HG02623 (cell line): ENCODE measurements around the gene TNS2.
A peak's percentile ranks its signal among the peaks of the same experiment; 100 is the strongest.

Experiments used
- ATAC-seq: cut with Tn5 transposase; IDR thresholded peaks from one replicate; pipeline ENCODE4 v1.9.1; 2021; ENCODE audit warnings: moderate library complexity; ENCODE audit not compliant: unreplicated experiment

The TNS2 gene

DNA sequence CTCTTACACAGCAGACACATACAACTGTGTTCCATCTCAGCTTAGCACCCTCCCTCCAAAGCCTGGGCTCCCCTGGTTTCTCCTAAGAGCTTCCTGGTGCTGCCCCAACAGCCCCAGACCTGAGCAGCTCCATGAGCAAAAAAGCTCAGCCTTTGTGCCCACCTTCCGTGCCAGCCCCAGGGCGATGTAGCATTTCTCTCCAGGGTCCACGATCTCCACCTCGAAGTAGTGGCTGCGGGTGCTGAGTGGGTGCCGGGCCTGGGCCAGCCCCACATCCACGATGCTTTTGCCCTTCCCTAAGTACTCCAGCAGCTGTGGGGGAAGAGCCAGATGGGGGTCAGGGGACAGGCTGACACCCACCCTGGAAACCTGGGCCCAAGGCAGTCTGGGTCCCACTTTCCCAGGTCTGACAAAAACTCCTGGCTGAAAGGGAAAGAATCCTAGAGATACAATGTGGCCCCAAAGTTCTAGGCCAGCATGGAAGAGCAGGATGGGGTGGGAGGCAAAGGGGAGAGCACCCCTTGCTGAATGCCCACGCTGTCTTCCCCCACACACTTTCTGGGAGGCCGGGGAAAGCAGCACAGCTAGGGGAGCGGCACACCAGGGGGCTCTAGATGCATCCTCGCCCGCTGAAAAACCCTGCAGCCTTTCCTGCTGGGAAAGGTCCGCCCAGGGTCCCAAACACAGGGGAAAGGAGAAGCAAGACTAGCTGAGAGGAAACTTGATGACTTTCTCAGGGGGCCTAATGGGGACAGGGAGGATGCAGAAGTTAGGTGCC lies 18.3 kb downstream of the TNS2 start:
- ATAC-seq: no peak

DNA sequence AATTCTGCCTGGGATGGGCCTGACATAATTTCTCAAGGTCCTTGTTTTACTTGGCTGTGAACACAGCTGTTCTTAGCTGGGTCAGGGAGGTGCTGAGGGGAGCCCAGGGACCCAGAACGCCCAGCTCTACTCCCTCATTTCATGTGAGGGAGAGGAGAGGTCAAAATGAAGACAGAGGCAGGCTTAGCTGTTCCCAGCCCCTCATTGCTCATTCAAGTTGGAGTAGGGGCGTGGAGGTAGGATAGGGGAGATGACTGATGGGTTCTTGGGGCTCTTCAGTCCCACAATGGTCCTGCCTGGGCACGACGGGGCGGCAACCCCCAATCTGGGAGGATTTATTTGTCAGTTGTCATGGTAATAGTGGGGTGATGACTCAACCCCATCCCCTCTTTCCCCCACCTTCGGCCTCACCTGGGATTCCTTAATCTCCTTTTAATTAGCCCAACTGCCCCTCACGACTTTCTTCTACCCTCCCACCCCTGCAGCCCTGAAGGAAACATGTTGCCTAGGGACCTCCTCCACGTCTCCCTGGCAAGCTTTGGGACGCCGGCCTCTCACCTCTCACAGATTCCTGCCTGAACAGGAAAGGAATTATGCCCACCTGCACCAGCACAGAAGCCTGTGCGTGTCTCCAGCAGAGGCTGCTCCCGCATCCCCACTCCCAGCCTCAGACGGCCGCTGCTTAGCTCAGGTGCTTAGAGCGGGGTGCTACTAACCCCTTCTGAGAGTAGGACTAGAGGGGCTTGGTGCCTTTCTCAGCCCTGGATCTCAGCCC lies 19.1 kb downstream of the TNS2 start:
- ATAC-seq: no peak

DNA sequence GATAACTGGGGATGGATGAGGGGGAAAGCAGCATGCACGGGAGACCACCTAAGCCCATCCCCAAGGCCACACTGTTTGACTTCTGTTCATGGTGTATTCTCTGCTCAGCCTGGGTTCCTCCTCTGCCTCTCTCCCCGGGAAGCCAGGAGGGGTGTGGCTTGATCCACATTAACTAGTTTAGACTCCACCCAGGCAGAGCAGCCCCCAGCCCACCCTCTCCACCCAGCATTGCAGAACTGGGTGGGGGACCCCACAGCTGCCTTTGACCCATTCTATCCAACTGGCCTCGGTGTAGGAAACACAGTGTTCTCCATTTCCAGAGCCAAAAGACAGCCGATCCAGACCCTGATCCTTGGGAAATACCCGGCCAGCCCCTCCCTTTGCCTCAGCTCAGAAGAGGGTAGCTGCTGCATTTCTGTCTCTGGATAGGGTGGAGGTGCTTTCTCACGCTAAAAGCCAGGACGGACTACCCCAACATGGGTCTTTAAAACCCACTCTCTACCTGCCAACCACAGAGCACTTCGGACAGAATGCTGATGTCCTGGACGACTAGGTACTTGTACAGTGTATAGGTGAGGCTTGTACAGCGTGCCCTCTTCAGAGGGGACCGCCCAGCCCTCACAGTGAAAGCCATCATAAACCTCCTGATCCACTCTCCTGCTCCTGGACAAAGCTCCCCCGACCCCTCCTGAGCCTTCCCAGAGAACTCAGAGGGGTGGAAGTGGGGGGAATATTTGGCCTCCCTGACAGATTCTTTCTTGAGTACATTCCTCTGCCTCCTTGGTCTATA lies 20.0 kb downstream of the TNS2 start:
- no peak for ATAC-seq

DNA sequence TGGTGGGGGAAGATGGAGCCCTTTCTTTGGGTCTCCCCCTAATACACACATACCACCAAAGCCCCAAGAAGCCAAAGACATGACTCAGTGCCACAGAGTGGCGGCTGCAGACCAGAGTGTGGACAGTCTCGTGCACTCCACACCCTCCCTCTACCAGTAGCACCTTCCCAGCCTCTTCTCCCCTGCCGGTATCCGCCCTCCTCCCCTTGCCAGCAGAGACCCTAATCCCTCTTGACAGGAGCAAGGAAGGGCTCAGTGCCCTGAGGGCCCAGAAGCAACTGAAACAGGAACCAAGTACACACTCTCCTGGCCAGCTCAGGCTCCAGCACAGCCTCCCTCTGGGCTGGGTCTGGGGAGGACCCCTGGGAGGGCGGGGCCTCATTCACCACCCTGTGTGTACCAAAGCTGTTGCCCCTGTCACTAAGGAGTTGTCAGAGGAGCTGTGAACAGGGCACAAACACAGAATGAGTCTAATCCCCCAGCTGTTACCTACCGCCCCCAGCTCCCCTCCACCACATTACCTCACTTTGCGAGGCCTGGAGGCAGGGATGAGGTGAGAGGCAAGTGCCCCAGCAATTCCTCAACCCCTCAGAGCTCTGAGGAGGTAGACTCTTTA lies 21.1 kb downstream of the TNS2 start:
- no peak for ATAC-seq

DNA sequence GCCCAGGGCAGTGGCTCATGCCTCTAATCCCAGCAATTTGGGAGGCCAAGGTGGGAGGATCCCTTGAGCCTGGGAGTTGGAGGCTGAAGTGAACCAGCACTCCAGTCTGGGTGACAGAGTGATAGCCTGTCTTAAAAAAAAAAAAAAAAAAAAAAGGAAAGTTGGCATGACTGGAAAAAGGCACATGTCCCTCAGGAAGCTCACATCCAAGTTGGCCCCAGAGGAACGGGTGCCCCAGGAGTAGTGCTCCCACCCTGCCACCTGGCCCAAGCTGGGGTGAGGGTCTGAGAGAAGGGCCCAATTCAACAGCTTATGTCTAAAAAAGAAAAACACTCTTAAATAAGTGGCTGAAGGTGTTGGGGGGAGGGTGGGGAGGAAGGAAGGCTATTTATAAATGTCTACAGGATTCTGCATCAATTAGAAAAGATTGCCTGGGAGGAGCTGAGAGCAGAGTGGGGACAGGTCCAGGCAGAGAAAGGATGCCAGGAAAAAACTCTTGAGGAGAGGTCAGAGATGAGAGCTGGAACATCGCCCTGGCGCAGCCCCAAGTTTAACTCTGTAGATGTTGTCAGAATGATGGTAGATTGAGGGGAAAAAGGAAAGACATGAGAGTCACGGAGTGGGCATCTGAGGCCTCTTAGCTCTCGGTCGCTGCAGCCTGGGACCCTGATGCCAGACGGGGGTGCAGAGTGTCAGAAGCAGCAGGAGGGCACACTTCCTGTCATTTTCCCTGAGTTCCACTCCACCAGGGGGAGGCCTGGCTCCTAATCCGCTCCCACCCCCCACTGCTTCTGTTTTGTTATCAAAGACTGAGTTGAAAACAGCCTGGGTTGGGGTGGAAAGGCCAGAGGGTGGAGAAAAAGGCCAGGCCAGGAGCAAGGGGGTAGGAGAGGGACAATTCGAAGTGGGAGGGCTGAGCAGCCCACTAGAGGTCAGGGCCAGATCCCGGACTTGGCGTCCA lies 22.0 kb downstream of the TNS2 start:
- no peak for ATAC-seq

DNA sequence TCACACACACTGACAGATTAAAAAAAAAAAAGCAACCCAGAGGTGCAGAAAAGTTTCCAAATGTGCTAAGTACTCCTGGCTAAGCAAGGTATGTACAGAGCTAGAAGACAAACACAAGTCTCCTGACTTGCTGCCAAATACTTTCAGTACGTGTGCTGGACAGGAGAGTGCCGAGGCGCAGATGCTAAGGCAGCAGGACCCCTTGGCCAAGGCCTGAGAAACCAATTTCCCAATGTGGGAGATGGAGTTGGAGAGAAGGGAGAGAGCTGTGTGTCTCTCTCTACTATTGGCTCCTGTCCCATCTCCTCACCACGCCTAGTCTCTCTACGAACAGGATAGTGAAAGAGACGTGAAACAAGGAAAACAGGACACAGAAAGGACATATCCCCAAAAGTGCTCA lies 24.0 kb downstream of the TNS2 start:
- no peak for ATAC-seq

DNA sequence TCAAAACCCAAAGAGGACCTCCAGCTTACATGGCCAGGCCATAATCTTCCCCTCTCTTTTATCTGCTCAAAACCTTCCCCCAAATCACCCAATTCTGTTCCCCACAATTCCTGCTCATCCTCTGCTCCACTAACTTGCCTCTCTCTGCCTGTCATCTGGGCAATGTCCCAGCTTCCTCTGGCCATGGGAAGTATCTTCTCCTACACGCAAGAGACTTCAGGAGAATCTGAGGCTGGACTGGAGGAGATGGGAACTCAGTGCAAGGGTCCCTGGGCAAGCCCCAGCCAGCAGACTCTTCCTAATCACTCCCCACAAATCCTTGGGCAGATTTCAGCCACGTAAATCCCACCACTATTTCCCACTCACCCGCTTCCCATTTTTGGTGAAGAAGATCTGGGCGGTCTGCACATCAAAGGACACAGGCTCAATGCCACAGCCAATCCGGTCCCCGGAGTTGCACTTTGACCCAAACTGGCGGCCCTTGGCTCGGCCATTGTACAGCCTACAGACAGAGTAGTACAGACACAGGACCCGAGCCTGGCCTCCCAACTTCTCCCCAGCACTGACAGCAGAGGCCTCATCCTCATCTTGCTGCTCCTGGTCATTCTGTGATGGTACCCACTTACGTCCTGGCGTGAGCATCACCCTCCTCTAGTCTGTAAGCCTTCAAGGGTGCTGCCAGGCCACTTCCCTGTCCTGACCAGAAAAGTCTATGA lies 24.6 kb downstream of the TNS2 start:
- no peak for ATAC-seq

DNA sequence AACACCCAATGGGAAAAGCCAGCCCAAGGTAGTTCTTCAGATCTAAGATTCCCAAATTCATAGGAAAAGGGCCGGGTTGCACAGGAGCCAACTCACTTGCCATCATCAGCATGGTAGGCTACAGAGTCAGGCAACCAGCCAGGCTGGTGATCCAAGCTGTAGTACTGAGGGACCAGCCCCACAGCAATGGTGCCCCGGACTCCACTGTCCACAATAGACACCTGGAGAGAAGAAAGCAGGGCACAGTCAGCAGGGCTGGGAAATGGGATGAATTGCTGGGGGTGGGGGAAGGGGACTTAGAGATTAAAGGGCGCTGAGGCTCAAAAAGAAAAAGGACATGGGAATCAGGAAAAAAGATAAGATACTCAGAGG lies 25.1 kb downstream of the TNS2 start:
- ATAC-seq: no peak

DNA sequence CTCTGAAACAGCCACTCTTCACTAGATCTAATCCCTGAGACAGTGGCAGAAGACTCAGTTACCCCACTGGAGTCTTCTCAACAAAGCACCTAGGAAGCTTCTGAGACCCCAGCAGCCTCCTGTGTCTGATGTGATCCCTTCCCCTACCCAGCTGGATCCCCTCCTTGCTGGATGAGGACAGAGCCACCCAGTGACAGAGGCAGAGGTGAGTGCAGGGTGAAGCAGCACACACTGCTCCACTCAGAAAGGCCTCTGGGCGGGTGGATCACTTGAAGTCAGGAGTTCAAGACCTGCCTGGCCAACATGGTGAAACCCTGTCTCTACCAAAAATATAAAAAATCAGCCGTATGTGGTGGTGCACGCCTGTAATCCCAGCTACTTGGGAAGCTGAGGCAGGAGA lies 26.6 kb downstream of the TNS2 start:
- no peak for ATAC-seq

DNA sequence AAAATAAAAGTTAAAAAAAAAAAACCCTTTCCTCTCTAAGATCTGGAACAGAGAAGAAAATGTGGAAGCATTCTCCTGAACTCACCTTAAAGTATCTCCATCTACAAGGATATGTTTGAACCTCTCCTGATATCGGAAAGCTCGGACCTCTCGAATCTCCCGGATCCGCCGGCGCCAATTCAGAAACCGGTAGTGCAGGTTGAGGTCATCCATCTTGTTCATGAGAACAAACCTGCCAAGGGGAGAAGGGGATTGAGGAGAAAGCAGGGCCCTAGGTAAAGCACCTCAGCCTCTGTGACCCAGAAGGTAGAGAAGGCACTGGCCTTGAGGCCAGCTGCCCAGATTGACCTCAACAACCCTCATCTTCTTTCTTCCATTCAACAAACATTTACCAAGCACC lies 27.2 kb downstream of the TNS2 start:
- ATAC-seq: no peak

DNA sequence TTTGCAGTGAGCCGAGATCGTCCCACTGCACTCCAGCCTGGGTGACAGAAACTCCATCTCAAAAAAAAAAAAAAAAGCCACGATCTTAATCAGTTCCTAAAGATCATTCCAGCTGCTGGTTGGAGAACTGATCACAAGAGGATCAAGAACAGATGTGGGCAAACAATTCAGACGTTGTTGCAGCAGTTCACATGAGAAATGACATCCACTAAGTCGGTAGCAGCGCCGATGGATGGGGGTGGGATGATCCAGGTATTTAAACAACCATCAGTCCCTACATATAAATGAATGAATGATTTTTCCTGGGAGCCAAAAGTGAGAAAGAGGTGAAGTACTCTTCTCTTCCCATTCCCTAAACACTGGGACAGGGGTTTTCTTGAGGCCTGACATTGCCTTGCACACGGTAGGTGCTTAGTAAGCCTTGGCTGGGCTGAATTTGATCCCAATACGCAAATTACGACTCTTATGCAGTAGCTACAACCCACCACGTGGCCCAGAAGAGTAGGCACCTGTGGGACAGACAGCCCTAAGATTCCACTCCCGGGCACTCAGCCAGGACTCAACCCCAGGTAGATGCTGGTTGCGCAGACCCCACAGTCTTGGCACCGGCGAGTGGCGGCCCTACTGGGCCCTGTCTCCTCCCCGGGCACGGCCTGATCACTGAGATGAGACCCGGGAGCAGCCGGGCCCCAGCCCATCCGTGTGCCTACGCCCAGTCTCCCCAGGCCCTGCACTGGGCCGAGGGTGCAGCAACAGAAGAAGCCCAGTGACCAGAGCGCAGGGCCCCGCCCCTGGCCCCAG lies 28.8 kb downstream of the TNS2 start:
- peak; percentile 1 for ATAC-seq

DNA sequence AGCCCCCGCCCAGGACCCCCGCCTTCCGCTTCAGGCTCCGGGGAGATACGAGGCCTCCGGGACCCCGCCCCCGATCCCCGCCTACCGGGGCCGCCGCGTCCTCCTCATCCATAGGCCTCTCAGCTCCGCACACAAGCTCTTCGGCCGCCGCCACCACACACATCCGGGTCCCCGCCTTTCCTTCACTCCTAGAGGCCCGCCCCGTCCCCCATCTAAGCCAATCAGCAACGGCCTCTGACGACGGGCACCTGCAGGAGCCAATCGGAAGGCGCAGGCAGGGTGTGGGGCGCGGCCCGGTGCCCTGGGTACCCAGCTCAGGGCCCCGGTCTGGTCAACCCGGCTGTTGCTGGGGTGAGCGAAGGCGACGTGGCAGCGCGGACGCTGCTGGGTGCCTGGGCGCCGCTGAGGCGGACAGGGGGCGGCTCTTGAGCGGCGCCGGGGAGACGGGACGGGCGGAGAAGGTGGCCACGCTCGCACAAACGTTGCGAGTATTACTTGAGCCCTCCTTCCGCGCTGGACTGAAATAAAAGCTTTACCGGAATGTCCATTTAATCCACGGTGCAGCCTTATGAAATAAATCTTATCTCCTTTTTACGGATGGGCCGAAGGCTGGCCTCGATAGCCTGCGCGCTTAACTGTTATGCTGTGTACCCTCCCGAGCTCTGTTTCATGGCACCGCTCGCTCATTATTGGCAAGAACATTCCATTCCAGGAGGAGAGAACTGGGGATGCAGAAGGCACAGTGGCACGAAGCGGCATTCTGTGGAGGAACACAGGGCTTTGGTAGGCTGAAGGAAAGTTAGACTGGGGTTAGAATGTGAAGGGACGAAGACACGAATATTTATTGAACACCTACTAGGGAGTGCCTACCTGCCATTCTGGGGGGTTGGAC lies 29.6 kb downstream of the TNS2 start, which contains the start of gene SPRYD3:
Gene SPRYD3 (minus strand): TSS at position 165 of the 892 bp plus-strand sequence. CDS start 57 bp downstream, at position 108.
- ATAC-seq: peak; percentile 98

DNA sequence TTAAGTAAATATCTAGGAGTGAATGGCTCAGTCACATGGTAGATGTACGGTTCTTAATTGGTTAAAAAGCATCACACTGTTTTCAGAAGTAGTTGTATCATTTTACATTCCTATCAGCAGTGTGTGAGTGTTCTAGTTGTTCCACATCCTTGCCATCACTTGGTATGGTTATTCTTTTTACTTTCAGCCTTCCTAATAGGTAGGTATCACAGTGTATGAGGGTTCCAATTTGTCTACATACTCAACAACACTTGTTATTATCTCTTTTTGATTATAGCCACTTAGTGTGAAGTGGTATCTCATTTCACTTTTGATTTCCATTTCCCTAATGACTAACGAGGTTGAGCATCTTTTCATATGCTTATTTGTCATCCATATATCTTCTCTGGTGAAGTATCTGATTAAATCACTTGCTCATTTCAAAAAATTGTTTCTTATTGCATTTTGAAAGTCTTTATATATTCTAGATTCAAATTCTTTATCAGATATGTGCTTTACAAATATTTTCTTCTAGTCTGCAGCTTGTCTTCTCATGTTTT lies 32.8 kb downstream of the TNS2 start:
- no peak for ATAC-seq

DNA sequence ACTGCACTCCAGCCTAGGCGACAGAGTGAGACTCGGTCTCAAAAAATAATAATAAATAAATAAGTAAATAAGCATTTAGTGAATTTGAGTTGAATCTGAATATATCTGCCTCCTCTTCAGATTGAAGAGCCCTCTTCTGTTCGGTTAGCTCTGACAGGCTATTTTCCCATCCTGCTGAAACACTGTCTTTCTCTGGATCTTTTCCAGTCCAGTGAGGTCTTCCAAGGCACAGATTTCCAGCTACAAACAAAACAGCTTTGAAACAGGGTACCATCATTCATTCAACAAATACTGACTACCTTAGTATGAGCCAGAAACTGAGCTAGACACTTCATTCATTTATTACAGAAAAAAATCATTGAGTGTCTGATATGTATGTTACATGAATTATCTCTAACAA lies 36.5 kb downstream of the TNS2 start:
- ATAC-seq: no peak

DNA sequence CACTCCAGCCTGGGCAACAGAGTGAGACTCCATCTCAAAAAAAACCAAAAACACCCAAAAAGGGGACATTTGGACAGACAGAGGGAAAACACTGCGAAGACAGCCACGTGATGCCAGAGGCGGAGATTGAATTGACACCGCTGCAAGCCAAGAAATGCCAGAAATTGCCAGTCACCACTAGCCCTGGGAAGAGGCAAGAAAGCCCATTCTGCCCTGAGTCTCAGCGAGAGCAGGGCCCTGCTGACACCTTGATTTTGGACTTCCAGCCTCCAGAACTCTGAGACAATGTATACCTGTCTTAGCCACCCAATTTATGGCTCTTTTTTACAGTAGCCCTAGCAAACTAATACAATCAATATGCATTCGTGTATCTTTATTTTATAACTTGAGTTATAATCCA lies 40.2 kb downstream of the TNS2 start:
- no peak for ATAC-seq

DNA sequence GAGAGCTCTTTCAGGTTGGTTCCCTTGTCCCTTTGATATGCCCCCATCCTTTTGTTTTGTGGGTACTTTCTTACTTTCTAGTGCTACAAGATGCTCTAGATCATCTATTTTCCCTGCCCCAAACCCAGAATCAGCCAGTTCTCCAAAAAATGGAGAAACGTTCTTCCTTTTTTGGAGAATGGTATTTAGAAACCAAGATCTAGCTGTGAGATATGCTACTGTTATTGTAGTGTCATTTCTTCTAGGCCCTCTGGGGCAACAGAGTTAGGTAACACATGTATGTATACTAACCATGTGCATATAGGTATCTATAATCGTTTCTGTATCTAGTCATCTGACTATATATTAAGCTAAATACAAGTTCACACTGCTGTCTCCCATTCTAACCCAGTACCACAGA lies 40.7 kb downstream of the TNS2 start:
- no peak for ATAC-seq

DNA sequence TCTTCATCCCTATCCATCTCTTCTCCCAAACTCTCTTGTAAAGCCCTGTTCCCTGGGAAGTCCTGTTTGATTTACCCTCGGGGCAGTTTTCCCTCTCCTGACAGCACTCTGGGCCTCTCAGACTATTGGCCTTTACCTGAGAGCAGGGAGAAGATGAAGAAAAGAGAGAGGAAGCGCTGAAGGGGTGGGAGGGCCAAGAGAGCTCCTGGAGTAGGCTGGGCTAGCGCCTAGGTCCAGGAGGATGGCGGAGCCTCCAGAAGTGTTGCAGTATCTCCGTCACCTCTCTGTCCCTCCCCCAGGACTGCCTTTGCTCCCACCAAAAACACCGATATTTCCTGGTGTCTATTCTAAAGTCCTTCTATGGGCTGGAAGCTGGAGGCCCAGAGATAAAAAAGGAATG lies 41.9 kb downstream of the TNS2 start:
- ATAC-seq: no peak
